Karpas-422 (cell line): ENCODE measurements around the gene PRKRA. TPM values are rescaled to one million over a fixed set of nuclear protein-coding genes. Genes with fewer than 3 reads are reported as not detected.

ENCODE experiments used
- DNase-seq: peaks from one replicate; pipeline ENCODE4 v3.0.0-alpha.2; 2015
- H2AFZ ChIP-seq: fragments of 200-600 bp; sonication (generic); 2 replicates; pipeline ENCODE4 v1.6.1; 2014; ENCODE audit warnings: antibody characterized with exemption, low read length, mixed read lengths
- H3K27ac ChIP-seq: fragments of 200-600 bp; sonication (generic); 2 replicates; pipeline ENCODE4 v1.5.1; 2014; ENCODE audit warnings: mild to moderate bottlenecking, low read length, moderate library complexity
- H3K27me3 ChIP-seq: fragments of 200-600 bp; sonication (generic); 2 replicates; pipeline ENCODE4 v1.6.1; 2014; ENCODE audit warnings: low read length, mixed read lengths
- H3K36me3 ChIP-seq: fragments of 200-600 bp; sonication (generic); 2 replicates; pipeline ENCODE4 v1.6.1; 2014; ENCODE audit warnings: low read length, mixed read lengths; ENCODE audit not compliant: insufficient read depth
- H3K4me1 ChIP-seq: fragments of 200-600 bp; sonication (generic); 2 replicates; pipeline ENCODE4 v1.6.1; 2014; ENCODE audit warnings: mild to moderate bottlenecking, low read length, mixed read lengths
- H3K4me2 ChIP-seq: fragments of 200-600 bp; sonication (generic); 2 replicates; pipeline ENCODE4 v1.6.1; 2014; ENCODE audit warnings: low read length, low read depth, mild to moderate bottlenecking; ENCODE audit not compliant: poor library complexity, severe bottlenecking
- H3K4me3 ChIP-seq: fragments of 200-600 bp; sonication (generic); 2 replicates; pipeline ENCODE4 v1.5.1; 2014; ENCODE audit warnings: mild to moderate bottlenecking, antibody characterized with exemption, low read length, mixed read lengths
- H3K79me2 ChIP-seq: fragments of 200-600 bp; sonication (generic); 2 replicates; pipeline ENCODE4 v1.6.1; 2014; ENCODE audit warnings: mild to moderate bottlenecking, low read length, mixed read lengths
- H3K9ac ChIP-seq: fragments of 200-600 bp; sonication (generic); 2 replicates; pipeline ENCODE4 v1.6.0; 2014; ENCODE audit warnings: low read length
- H3K9me2 ChIP-seq: fragments of 200-600 bp; sonication (generic), shearing (Covaris generic); replicated peaks from 2 replicates; pipeline ENCODE4 v1.6.0; 2014; ENCODE audit warnings: mild to moderate bottlenecking, low read length, moderate library complexity; ENCODE audit not compliant: insufficient read depth
- H3K9me3 ChIP-seq: fragments of 300-700, 200-600 bp; sonication (generic); 2 replicates; pipeline ENCODE4 v1.6.1; 2014; ENCODE audit warnings: low read length, mixed read lengths
- H4K20me1 ChIP-seq: fragments of 200-600 bp; sonication (generic); 2 replicates; pipeline ENCODE4 v1.6.1; 2014; ENCODE audit warnings: mild to moderate bottlenecking, antibody characterized with exemption, low read length, low read depth; ENCODE audit not compliant: insufficient read depth
- total RNA-seq: library from RNA; depleted of rRNA; stranded (reverse); fragments of >200 nt; shearing (Covaris generic); gene quantifications from 2 replicates; pipeline ENCODE4 v1.2.3, GENCODE V29; 2014; ENCODE audit warnings: low replicate concordance

PRKRA gene
- total RNA-seq, 1 experiment from 2014 or later, result 117 TPM

- H3K4me3 ChIP-seq, result no peak overlapping the region
- H3K79me2 ChIP-seq, result no peaks in the 10 kb centered on the region
- no peaks in the 10 kb centered on the region for H3K27me3 ChIP-seq
- H3K27ac ChIP-seq, result no peak overlapping the region
- H3K36me3 ChIP-seq, result no peaks in the 10 kb centered on the region
- H3K9ac ChIP-seq, result no peak overlapping the region
- no peak overlapping the region for H3K4me2 ChIP-seq
- 0 out of 2 replicates have a peak overlapping the region, but pooled peaks have one; percentile 23 for H2AFZ ChIP-seq
- no peaks in the 10 kb centered on the region for H3K4me1 ChIP-seq
- no peak for DNase-seq
- H3K9me3 ChIP-seq, result no peaks in the 10 kb centered on the region
- no peaks in the 10 kb centered on the region for H4K20me1 ChIP-seq
- H3K9me2 ChIP-seq, result no peaks in the 10 kb centered on the region
Measured at GRCh38 chr2:178403671-178404306, 47.2 kb downstream of the PRKRA start.

GRCh38 chr2:178401994-178402437, 49.0 kb downstream of the PRKRA start:
- Histone ChIP-seq H3K79me2 (no peaks in the 10 kb centered on the region), H3K9ac (no peak overlapping the region), H4K20me1 (no peaks in the 10 kb centered on the region), H3K9me2 (no peaks in the 10 kb centered on the region), H3K9me3 (no peaks in the 10 kb centered on the region), H3K27me3 (no peaks in the 10 kb centered on the region), H3K4me1 (no peaks in the 10 kb centered on the region), H2AFZ (no peak overlapping the region), H3K27ac (no peak overlapping the region), H3K36me3 (no peaks in the 10 kb centered on the region), H3K4me2 (no peak overlapping the region), H3K4me3 (no peak overlapping the region)
- DNase-seq, result no peak

DNA sequence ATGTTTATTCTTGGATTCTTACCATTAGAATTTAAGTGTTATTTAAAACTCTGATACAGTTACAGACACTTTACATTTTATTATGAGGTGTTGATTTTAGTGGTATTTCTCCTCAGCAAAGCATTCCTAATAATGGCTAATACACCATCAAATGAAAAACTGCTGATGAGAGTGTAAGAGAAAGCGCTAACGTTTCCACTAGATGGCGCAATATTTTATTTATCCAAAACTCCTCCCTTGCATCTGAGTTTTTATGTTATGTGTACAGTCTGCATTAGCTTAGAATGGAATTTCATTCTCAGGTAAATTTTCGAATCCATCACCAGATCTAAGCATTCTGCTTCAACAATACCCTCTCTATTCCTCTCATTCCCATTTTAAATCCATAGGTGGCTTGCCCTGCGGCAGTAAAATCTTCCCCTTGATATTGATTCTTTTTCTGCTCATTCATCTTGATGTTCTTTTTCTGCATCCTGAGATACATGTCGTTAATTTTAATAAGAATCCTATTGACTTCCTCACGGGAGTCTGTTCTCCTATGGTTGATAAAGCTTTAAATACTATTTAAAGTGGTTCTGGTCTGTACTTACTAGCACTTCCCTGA, 53.9 kb downstream of the PRKRA start:
- Histone ChIP-seq H3K4me3 (no peak overlapping the region), H3K27ac (no peak overlapping the region), H3K9ac (no peak overlapping the region), H3K79me2 (no peaks in the 10 kb centered on the region), H3K27me3 (no peaks in the 10 kb centered on the region), H3K9me2 (no peaks in the 10 kb centered on the region), H3K9me3 (no peaks in the 10 kb centered on the region), H3K4me1 (no peaks in the 10 kb centered on the region), H4K20me1 (no peaks in the 10 kb centered on the region), H3K4me2 (no peak overlapping the region), H3K36me3 (no peaks in the 10 kb centered on the region), H2AFZ (no peak overlapping the region)
- DNase-seq, result peak; percentile 83

GRCh38 chr2:178395941-178396570, 54.9 kb downstream of the PRKRA start:
- H3K9ac ChIP-seq, result no peak overlapping the region
- no peaks in the 10 kb centered on the region for H3K27me3 ChIP-seq
- no peaks in the 10 kb centered on the region for H3K9me2 ChIP-seq
- no peaks in the 10 kb centered on the region for H3K4me1 ChIP-seq
- no peak overlapping the region for H3K4me3 ChIP-seq
- H3K4me2 ChIP-seq, result no peak overlapping the region
- H3K36me3 ChIP-seq, result no peaks in the 10 kb centered on the region
- no peak overlapping the region for H2AFZ ChIP-seq
- H3K79me2 ChIP-seq, result no peaks in the 10 kb centered on the region
- no peaks in the 10 kb centered on the region for H4K20me1 ChIP-seq
- no peaks in the 10 kb centered on the region for H3K9me3 ChIP-seq
- DNase-seq, result no peak
- H3K27ac ChIP-seq, result no peak overlapping the region

DNA sequence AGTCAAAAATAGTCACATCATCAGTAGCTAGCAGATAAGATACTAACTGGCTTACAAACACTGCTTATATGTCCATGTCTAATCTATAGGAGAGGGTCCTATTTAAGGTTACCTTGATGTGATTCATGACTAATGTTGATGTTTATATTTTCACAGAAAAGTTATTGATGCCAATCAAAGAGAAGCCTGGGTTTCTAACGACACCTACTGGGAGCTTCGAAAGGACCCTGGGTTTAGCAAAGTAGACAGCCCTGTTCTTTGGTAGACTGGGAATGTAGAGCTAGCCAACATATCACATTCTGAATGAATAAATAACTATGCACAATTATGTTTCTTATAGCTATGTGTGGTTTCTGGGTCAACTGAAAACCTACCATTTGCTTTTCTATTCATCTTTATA, 55.7 kb downstream of the PRKRA start:
- no peaks in the 10 kb centered on the region for H3K36me3 ChIP-seq
- no peaks in the 10 kb centered on the region for H3K79me2 ChIP-seq
- H3K9me3 ChIP-seq, result no peaks in the 10 kb centered on the region
- no peaks in the 10 kb centered on the region for H4K20me1 ChIP-seq
- no peaks in the 10 kb centered on the region for H3K9me2 ChIP-seq
- no peak for DNase-seq
- no peak overlapping the region for H3K4me3 ChIP-seq
- no peak overlapping the region for H3K9ac ChIP-seq
- no peak overlapping the region for H2AFZ ChIP-seq
- H3K4me2 ChIP-seq, result no peak overlapping the region
- no peak overlapping the region for H3K27ac ChIP-seq
- no peaks in the 10 kb centered on the region for H3K4me1 ChIP-seq
- no peaks in the 10 kb centered on the region for H3K27me3 ChIP-seq

- no peaks in the 10 kb centered on the region for H4K20me1 ChIP-seq
- no peaks in the 10 kb centered on the region for H3K9me3 ChIP-seq
- no peaks in the 10 kb centered on the region for H3K79me2 ChIP-seq
- H2AFZ ChIP-seq, result no peak overlapping the region
- no peak overlapping the region for H3K9ac ChIP-seq
- H3K4me1 ChIP-seq, result no peaks in the 10 kb centered on the region
- no peak overlapping the region for H3K27ac ChIP-seq
- no peak overlapping the region for H3K4me2 ChIP-seq
- no peak overlapping the region for H3K4me3 ChIP-seq
- H3K27me3 ChIP-seq, result no peaks in the 10 kb centered on the region
- DNase-seq, result no peak
- H3K36me3 ChIP-seq, result no peaks in the 10 kb centered on the region
- H3K9me2 ChIP-seq, result no peaks in the 10 kb centered on the region
Measured at GRCh38 chr2:178394859-178395258, 56.1 kb downstream of the PRKRA start.

DNA sequence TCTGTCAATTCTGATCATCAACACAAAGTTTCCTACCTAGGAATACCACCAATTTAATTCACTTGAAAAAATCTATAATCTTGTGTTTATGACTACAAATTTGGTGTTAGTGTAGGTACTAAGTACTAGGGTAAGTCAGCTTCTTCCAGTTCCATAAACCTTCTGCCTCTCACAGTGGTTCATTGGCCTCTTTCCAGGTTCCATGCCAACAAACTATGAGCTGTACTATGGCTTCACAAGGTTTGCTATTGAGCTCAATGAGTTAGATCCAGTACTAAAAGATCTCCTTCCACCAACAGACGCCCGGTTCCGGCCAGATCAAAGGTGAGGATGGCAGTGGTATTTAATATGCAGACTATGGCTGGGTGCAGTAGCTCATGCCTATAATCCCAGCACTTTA, 58.8 kb downstream of the PRKRA start:
- Histone ChIP-seq H2AFZ (no peak overlapping the region), H3K27me3 (no peaks in the 10 kb centered on the region), H3K4me3 (no peak overlapping the region), H3K4me1 (no peaks in the 10 kb centered on the region), H3K9ac (no peak overlapping the region), H3K27ac (no peak overlapping the region), H3K36me3 (no peaks in the 10 kb centered on the region), H3K79me2 (no peaks in the 10 kb centered on the region), H4K20me1 (no peaks in the 10 kb centered on the region), H3K9me2 (no peaks in the 10 kb centered on the region), H3K4me2 (no peak overlapping the region), H3K9me3 (no peaks in the 10 kb centered on the region)
- DNase-seq, result no peak

GRCh38 chr2:178391701-178392100, 59.3 kb downstream of the PRKRA start:
- H3K27ac ChIP-seq, result no peak overlapping the region
- H3K27me3 ChIP-seq, result no peaks in the 10 kb centered on the region
- H3K9ac ChIP-seq, result no peak overlapping the region
- no peak for DNase-seq
- H3K4me2 ChIP-seq, result no peak overlapping the region
- no peak overlapping the region for H2AFZ ChIP-seq
- no peaks in the 10 kb centered on the region for H3K9me3 ChIP-seq
- no peak overlapping the region for H3K4me3 ChIP-seq
- no peaks in the 10 kb centered on the region for H3K36me3 ChIP-seq
- H3K79me2 ChIP-seq, result no peaks in the 10 kb centered on the region
- no peaks in the 10 kb centered on the region for H3K9me2 ChIP-seq
- H4K20me1 ChIP-seq, result no peaks in the 10 kb centered on the region
- no peaks in the 10 kb centered on the region for H3K4me1 ChIP-seq
